GM18517 (cell line): Measurements from ENCODE around the gene SLC7A4.
"Not testable (repeated sequence)": the region's sequence is repeated elsewhere in the genome, so short reads cannot be mapped to it uniquely, and the experiment has no call there.

ENCODE experiments used
- ATAC-seq: cut with Tn5 transposase; IDR thresholded peaks from one replicate; pipeline ENCODE4 v1.9.1; 2021; ENCODE audit warnings: mild to moderate bottlenecking, moderate library complexity; ENCODE audit not compliant: unreplicated experiment

The SLC7A4 gene

GRCh38 chr22:21043860-21044535 is 11.6 kb upstream of the SLC7A4 start:
- ATAC-seq: no peak

GRCh38 chr22:21042978-21043859 is 10.9 kb upstream of the SLC7A4 start:
- no peak for ATAC-seq

GRCh38 chr22:21041937-21042336 is 9.6 kb upstream of the SLC7A4 start:
- no peak for ATAC-seq

GRCh38 chr22:21039158-21039557 is 6.8 kb upstream of the SLC7A4 start:
- not testable (repeated sequence) for ATAC-seq

GRCh38 chr22:21038405-21038804 is 6.0 kb upstream of the SLC7A4 start:
- no peak for ATAC-seq

- ATAC-seq: no peak
Observed at GRCh38 chr22:21034989-21035388, 2.6 kb upstream of the SLC7A4 start.

GRCh38 chr22:21033895-21034294 is 1.5 kb upstream of the SLC7A4 start:
- ATAC-seq: no peak

GRCh38 chr22:21032868-21033688 is 717 bp upstream of the SLC7A4 start:
- no peak for ATAC-seq

- ATAC-seq: no peak
Observed at GRCh38 chr22:21031545-21032036, 770 bp downstream of the SLC7A4 start.

GRCh38 chr22:21030621-21031544 is 1.5 kb downstream of the SLC7A4 start:
- ATAC-seq: no peak

- no peak for ATAC-seq
Observed at GRCh38 chr22:21030032-21030431, 2.3 kb downstream of the SLC7A4 start.

- ATAC-seq: no peak
Observed at GRCh38 chr22:21029486-21030025, 2.8 kb downstream of the SLC7A4 start.

GRCh38 chr22:21028277-21029251 is 3.8 kb downstream of the SLC7A4 start:
- no peak for ATAC-seq

GRCh38 chr22:21026783-21027692 is 5.3 kb downstream of the SLC7A4 start:
- no peak for ATAC-seq

- ATAC-seq: no peak
Observed at GRCh38 chr22:21025763-21026755, 6.3 kb downstream of the SLC7A4 start.

GRCh38 chr22:21025266-21025665 is 7.1 kb downstream of the SLC7A4 start:
- ATAC-seq: no peak
